ENCODE measurements around the gene EIF2B2. TPM values are rescaled to one million over a fixed set of nuclear protein-coding genes. Genes with fewer than 3 reads are reported as not detected.

The EIF2B2 gene
- total RNA-seq, 2 donors from 2014 or later, result 34.0 to 48.9 TPM

GRCh38 chr14:74961238-74961911, 41.3 kb upstream of the EIF2B2 start:
- Histone ChIP-seq H3K36me3 (no peaks in the 10 kb centered on the region), H3K4me1 (no peaks in the 10 kb centered on the region), H3K9ac (ENCODE audit: low read depth in 2 of 2, low read length in 2 of 2) (no peak overlapping the region), H3K9me3 (no peaks in the 10 kb centered on the region), H3K27me3 (no peaks in the 10 kb centered on the region), H3K4me3 (no peak overlapping the region), H3K27ac (no peak overlapping the region)
- intact Hi-C loops (cut with DNase I), result no loop called here
- TF ChIP-seq CTCF (IDR thresholded peaks at IDR 0.05), result no peak
- DNase-seq, result no peak

- H3K27ac ChIP-seq, result no peak overlapping the region
- intact Hi-C loops (cut with DNase I), result no loop called here
- no peak overlapping the region for H3K9ac ChIP-seq (ENCODE audit: low read depth in 2 of 2, low read length in 2 of 2)
- H3K4me3 ChIP-seq, result no peak overlapping the region
- no peak for DNase-seq
- no peaks in the 10 kb centered on the region for H3K9me3 ChIP-seq
- H3K4me1 ChIP-seq, result no peaks in the 10 kb centered on the region
- H3K27me3 ChIP-seq, result no peaks in the 10 kb centered on the region
- TF ChIP-seq CTCF (IDR thresholded peaks at IDR 0.05), result no peak
- no peaks in the 10 kb centered on the region for H3K36me3 ChIP-seq
These were observed 40.7 kb upstream of the EIF2B2 start for GRCh38 chr14:74962046-74962445.

- H3K9ac ChIP-seq (ENCODE audit: low read depth in 2 of 2, low read length in 2 of 2), result no peak overlapping the region
- H3K9me3 ChIP-seq, result no peaks in the 10 kb centered on the region
- no peaks in the 10 kb centered on the region for H3K27me3 ChIP-seq
- no peak overlapping the region for H3K27ac ChIP-seq
- TF ChIP-seq CTCF (IDR thresholded peaks at IDR 0.05), result no peak
- no peaks in the 10 kb centered on the region for H3K36me3 ChIP-seq
- no peaks in the 10 kb centered on the region for H3K4me1 ChIP-seq
- DNase-seq, result no peak
- H3K4me3 ChIP-seq, result no peak overlapping the region
- intact Hi-C loops (cut with DNase I), result no loop called here
These were observed 40.2 kb upstream of the EIF2B2 start for GRCh38 chr14:74962493-74962892.

- H3K27me3 ChIP-seq, result no peaks in the 10 kb centered on the region
- H3K4me3 ChIP-seq, result no peak overlapping the region
- no peak for TF ChIP-seq CTCF (IDR thresholded peaks at IDR 0.05)
- no peak for DNase-seq
- no peak overlapping the region for H3K9ac ChIP-seq (ENCODE audit: low read depth in 2 of 2, low read length in 2 of 2)
- no peaks in the 10 kb centered on the region for H3K9me3 ChIP-seq
- H3K36me3 ChIP-seq, result no peaks in the 10 kb centered on the region
- no peak overlapping the region for H3K27ac ChIP-seq
- intact Hi-C loops (cut with DNase I), result no loop called here
- H3K4me1 ChIP-seq, result no peaks in the 10 kb centered on the region
These were observed 39.5 kb upstream of the EIF2B2 start for GRCh38 chr14:74963178-74963704.

GRCh38 chr14:74963705-74964271, 38.9 kb upstream of the EIF2B2 start:
- Histone ChIP-seq H3K4me3 (no peak overlapping the region), H3K36me3 (no peaks in the 10 kb centered on the region), H3K9ac (ENCODE audit: low read depth in 2 of 2, low read length in 2 of 2) (no peak overlapping the region), H3K27me3 (no peaks in the 10 kb centered on the region), H3K27ac (no peak overlapping the region), H3K9me3 (no peaks in the 10 kb centered on the region), H3K4me1 (no peaks in the 10 kb centered on the region)
- intact Hi-C loops (cut with DNase I), result no loop called here
- TF ChIP-seq CTCF (IDR thresholded peaks at IDR 0.05), result no peak
- no peak for DNase-seq

Data from colonic mucosa (tissue), 4 donors.